K562 (cell line): ENCODE measurements around the gene PRKCE. TPM values are rescaled to one million over a fixed set of nuclear protein-coding genes. Genes with fewer than 3 reads are reported as not detected.

ENCODE experiments used
- ATAC-seq: fragments of 200-7000 bp; cut with Tn5 transposase; 3 replicates; pipeline ENCODE4 v1.9.1; 2020; ENCODE audit warnings: moderate library complexity
- BruUV-seq: library from RNA; stranded (reverse); fragments of 400-500 nt; replicated peaks from 2 replicates; lab custom pipeline; 2021; lab: Mats Ljungman, UMichigan
- CTCF ChIA-PET: fragments of 300-600 bp; formaldehyde crosslinking; extraction: SDS; loops from one replicate; lab custom pipeline; 2021; ENCODE audit warnings: low intra/inter-chr PET ratio; lab: Yijun Ruan, JAX
- POLR2A ChIA-PET: fragments of 300-600, 350-650 bp; sonication (Branson Sonifier 250); formaldehyde crosslinking; extraction: SDS; loops from one replicate; lab custom pipeline; 2021; ENCODE audit warnings: antibody characterized with exemption, inconsistent platforms; lab: Yijun Ruan, JAX
- DNase-seq, 4 experiments: peaks; one replicate each; pipeline versions ENCODE4 v3.0.0 to v3.0.0-alpha.2; 2011 to 2018; ENCODE audit warnings: low spot score in 3 of 4, mixed read lengths in 3 of 4; ENCODE audit errors: extremely low read depth in 1 of 4
- FAIRE-seq: peaks from 2 replicates; lab custom pipeline; 2011; peaks lifted over from hg19 to GRCh38; lab: Jason Lieb, UNC
- H2AFZ ChIP-seq: 2 replicates; pipeline ENCODE4 v1.6.0; 2011; ENCODE audit warnings: low read depth, low read length, control low read depth, inconsistent platforms
- H3K27ac ChIP-seq: fragments of 200-600 bp; 3 replicates; pipeline ENCODE4 v1.8.0; 2011; ENCODE audit warnings: low read depth, mild to moderate bottlenecking, control low read depth, inconsistent platforms, low read length, moderate library complexity, mixed read lengths; ENCODE audit errors: extremely low read depth
- H3K27me3 ChIP-seq, 2 experiments: fragments of 300-600 bp in 1 of 2; 2 replicates in 1 of 2; 3 replicates in 1 of 2; pipeline versions ENCODE4 v1.6.0 to v1.8.0; 2011; ENCODE audit warnings: inconsistent platforms in 2 of 2, low read length in 2 of 2, mild to moderate bottlenecking in 1 of 2, mixed read lengths in 1 of 2, moderate library complexity in 1 of 2; ENCODE audit not compliant: control insufficient read depth in 2 of 2, insufficient read depth in 2 of 2
- H3K36me3 ChIP-seq: fragments of 300-600 bp; 3 replicates; pipeline ENCODE4 v1.8.0; 2011; ENCODE audit warnings: mild to moderate bottlenecking, low read length, inconsistent platforms; ENCODE audit not compliant: control insufficient read depth, insufficient read depth
- H3K4me1 ChIP-seq, 2 experiments: fragments of 200-600 bp in 1 of 2; replicated peaks in 1 of 2; 2 replicates in 1 of 2; 3 replicates in 1 of 2; pipeline versions ENCODE4 v1.5.1 to v1.8.0; 2011; ENCODE audit warnings: inconsistent platforms in 2 of 2, low read length in 2 of 2, mild to moderate bottlenecking in 1 of 2, mixed read lengths in 1 of 2, moderate library complexity in 1 of 2; ENCODE audit not compliant: control insufficient read depth in 2 of 2, insufficient read depth in 2 of 2
- H3K4me2 ChIP-seq: 2 replicates; pipeline ENCODE4 v1.6.1; 2011; ENCODE audit warnings: low read length, control low read depth, inconsistent platforms, mixed read lengths; ENCODE audit not compliant: insufficient read depth
- H3K4me3 ChIP-seq: fragments of 200-600 bp; sonication (generic), shearing (Covaris generic); 2 replicates; pipeline ENCODE4 v1.5.1; 2016; ENCODE audit warnings: control low read depth, inconsistent platforms
- H3K79me2 ChIP-seq: fragments of 200-600 bp; 3 replicates; pipeline ENCODE4 v1.8.0; 2011; ENCODE audit warnings: low read length, inconsistent platforms; ENCODE audit not compliant: control insufficient read depth, insufficient read depth
- H3K9ac ChIP-seq, 2 experiments: 2 replicates each; pipeline versions ENCODE4 v1.6.0 to v1.6.1; 2011; ENCODE audit warnings: low read depth in 2 of 2, low read length in 2 of 2, control low read depth in 1 of 2, inconsistent platforms in 1 of 2, mild to moderate bottlenecking in 1 of 2, mixed read lengths in 1 of 2; ENCODE audit not compliant: insufficient read depth in 1 of 2
- H3K9me1 ChIP-seq: one replicate; pipeline ENCODE4 v1.6.0; 2011; ENCODE audit warnings: inconsistent platforms, mild to moderate bottlenecking, low read length, moderate library complexity; ENCODE audit not compliant: control insufficient read depth, insufficient read depth
- H3K9me3 ChIP-seq: replicated peaks from 2 replicates; pipeline ENCODE4 v1.5.1; 2011; ENCODE audit warnings: low read depth, low read length, inconsistent platforms; ENCODE audit not compliant: control insufficient read depth, insufficient read depth
- H4K20me1 ChIP-seq: replicated peaks from 2 replicates; pipeline ENCODE4 v1.6.1; 2011; ENCODE audit warnings: low read length, inconsistent platforms, mixed read lengths; ENCODE audit not compliant: control insufficient read depth, insufficient read depth
- E2F1 ChIP-seq: sonication (generic); formaldehyde crosslinking; IDR thresholded peaks from 2 replicates; pipeline ENCODE4 v1.8.1; 2023; ENCODE audit warnings: mild to moderate bottlenecking, missing genetic modification reagents, moderate library complexity
- KHSRP ChIP-seq: fragments of 450-650 bp; IDR thresholded peaks from 2 replicates; pipeline ENCODE4 v1.6.1; 2017
- LCOR ChIP-seq: sonication (generic); formaldehyde crosslinking; IDR thresholded peaks from 2 replicates; pipeline ENCODE4 v1.8.0; 2022; ENCODE audit warnings: mild to moderate bottlenecking, missing genetic modification reagents
- PHB2 ChIP-seq: fragments of 450-650 bp; IDR thresholded peaks from 2 replicates; pipeline ENCODE4 v1.6.1; 2017; ENCODE audit warnings: low read depth
- SMAD2 ChIP-seq: fragments of 150-350 bp; IDR thresholded peaks from 2 replicates; pipeline ENCODE4 v1.6.1; 2014; ENCODE audit warnings: low read depth, mild to moderate bottlenecking, low read length
- SMAD3 ChIP-seq: fragments of 450-650 bp; formaldehyde crosslinking; conservative IDR thresholded peaks from 2 replicates; pipeline ENCODE4 v1.4.0; 2020; ENCODE audit warnings: mild to moderate bottlenecking
- ZNF134 ChIP-seq: fragments of 250-450 bp; sonication (Bioruptor Pico); conservative IDR thresholded peaks from 2 replicates; pipeline ENCODE4 v1.4.0; 2020
- ZNF707 ChIP-seq: fragments of 250-450 bp; sonication (Bioruptor Pico); conservative IDR thresholded peaks from 2 replicates; pipeline ENCODE4 v1.8.0; 2022; ENCODE audit warnings: inconsistent platforms, mild to moderate bottlenecking, moderate library complexity
- ZNF766 ChIP-seq: fragments of 200-800 bp; sonication (Bioruptor generic); conservative IDR thresholded peaks from 2 replicates; pipeline ENCODE4 v1.6.1; 2016; ENCODE audit warnings: missing genetic modification characterization, missing compliant biosample characterization
- WGBS: fragments of 100-300 bp; shearing (Covaris generic); methylation state at CpG from one replicate; pipeline ENCODE4 v1.1.6; 2016; ENCODE audit warnings: low coverage, mixed read lengths; ENCODE audit not compliant: insufficient coverage; ENCODE audit errors: missing lambda C conversion rate; 5-methylcytosine and 5-hydroxymethylcytosine counted together
- in situ Hi-C: fragments of 300-500 bp; cut with MboI; formaldehyde crosslinking; loops from 4 replicates; pipeline ENCODE4 v1.15.0; 2018; ENCODE audit warnings: inconsistent platforms, mixed read lengths
- intact Hi-C: fragments of 100-400 bp; cut with micrococcal nuclease; formaldehyde crosslinking; loops from 2 replicates; pipeline ENCODE4 v1.14.2; 2022
- polyA plus RNA-seq, 8 experiments: library from polyadenylated mRNA; depleted of rRNA in 4 of 8; stranded (reverse) in 5 of 8; unstranded in 3 of 8; fragments of >200 nt; fragmentation: Nextera tagmentation in 2 of 8; fragmentation: Illumina TruSeq in 1 of 8; extraction: Ambion mirVana in 2 of 8; extraction: Trizol in 1 of 8; gene quantifications; 2 replicates each; pipeline versions ENCODE4 v1.2.1 to v1.2.3, GENCODE V29; 2011 to 2014; ENCODE audit warnings: inconsistent platforms in 1 of 8, missing spikeins in 1 of 8
- total RNA-seq, 7 experiments: library from RNA; depleted of rRNA in 6 of 7; stranded (reverse); fragments of >200 nt in 6 of 7; fragmentation: Illumina TruSeq in 2 of 7; extraction: Trizol in 2 of 7; gene quantifications; 2 replicates each; pipeline versions ENCODE4 v1.2.1 to v1.2.3, GENCODE V29; 2011 to 2021; ENCODE audit warnings: low replicate concordance in 1 of 7

PRKCE gene
- total and polyA plus RNA-seq, 9 of the 15 experiments (the other 6 are each of a cell fraction or from before 2014, with no cell fraction given) = 0.06 to 1.0 (median 0.22) TPM; not detected in 1

GRCh38 chr2:45912109-45912508 is 260.6 kb downstream of the PRKCE start:
- Histone ChIP-seq H3K9me1 (no peaks in the 10 kb centered on the region), H3K27ac (no peak overlapping the region), H3K4me1 (no peaks in the 10 kb centered on the region), H3K4me2 (no peak overlapping the region), H2AFZ (no peak overlapping the region), H3K4me3 (no peak overlapping the region), H3K79me2 (no peaks in the 10 kb centered on the region), H3K36me3 (no peaks in the 10 kb centered on the region), H3K27me3 (peaks cover 5 to 33% of the 10 kb centered on the region in 2 experiments; a peak in 4 of 5 replicates), H3K9me3 (no peaks in the 10 kb centered on the region), H3K9ac (no peak overlapping the region), H4K20me1 (0 out of 2 replicates have a peak, but pooled peaks cover 3% of the 10 kb centered on the region)
- BruUV-seq = no TSS peak
- POLR2A ChIA-PET = interaction anchor here (0.7 kb wide), 1 partner anchor 17 kb away, joined by 3 read pairs; no protein-coding TSS in a partner anchor
- no peak for TF ChIP-seq KHSRP
- TF ChIP-seq ZNF766 (CRISPR knock-in tag) = no peak
- no peak for TF ChIP-seq SMAD2
- no peak for TF ChIP-seq ZNF707 (CRISPR knock-in tag)
- no peak for TF ChIP-seq E2F1
- TF ChIP-seq SMAD3 (CRISPR knock-in tag) = no peak
- TF ChIP-seq LCOR (CRISPR knock-in tag) = no peak
- TF ChIP-seq ZNF134 (CRISPR knock-in tag) = no peak
- TF ChIP-seq PHB2 = no peak
- WGBS = 0% methylated on average over 4 of the region's 5 CpGs
- in situ Hi-C loops = no loop called here
- intact Hi-C loops = no loop called here
- CTCF ChIA-PET = no interaction called here
- DNase-seq = no peak
- no peak for FAIRE-seq
- no peak for ATAC-seq
